Endothelial cell of umbilical vein (primary cell): ENCODE measurements around the gene ASB1.

Source experiments
- EZH2 ChIP-seq: IDR thresholded peaks from 2 replicates; pipeline ENCODE4 v1.6.1; 2012; ENCODE audit warnings: borderline replicate concordance, low read depth, mild to moderate bottlenecking, moderate library complexity, low read length, inconsistent platforms; ENCODE audit not compliant: severe bottlenecking
- FOS ChIP-seq: IDR thresholded peaks from 2 replicates; pipeline ENCODE4 v1.6.1; 2011; ENCODE audit warnings: mild to moderate bottlenecking, low read length, moderate library complexity, borderline replicate concordance; ENCODE audit not compliant: insufficient read depth
- MYC ChIP-seq: IDR thresholded peaks from one replicate; pipeline ENCODE4 v1.6.1; 2011; ENCODE audit warnings: mild to moderate bottlenecking, low read depth, low read length
- POLR2A ChIP-seq: IDR thresholded peaks from 2 replicates; pipeline ENCODE4 v1.6.1; 2012; ENCODE audit warnings: low read depth, mild to moderate bottlenecking, control low read depth, low read length
- POLR2AphosphoS5 ChIP-seq: IDR thresholded peaks from 2 replicates; pipeline ENCODE4 v1.6.1; 2012; ENCODE audit warnings: low read depth, mild to moderate bottlenecking, control low read depth, low read length, moderate library complexity; ENCODE audit not compliant: insufficient read depth
- TF ChIP-seq, protein P1 (sequence below), 2 donors: IDR thresholded peaks; 1 replicate in 1 of 2; 2 replicates in 1 of 2; pipeline ENCODE4 v1.5.1; 2011; ENCODE audit warnings: low read length in 2 of 2, mild to moderate bottlenecking in 2 of 2, moderate library complexity in 2 of 2, control low read depth in 1 of 2, inconsistent platforms in 1 of 2, low read depth in 1 of 2; ENCODE audit not compliant: insufficient read depth in 1 of 2; ENCODE audit errors: extremely low read depth in 1 of 2
- TF ChIP-seq, protein P2 (sequence below): IDR thresholded peaks from 2 replicates; pipeline ENCODE4 v1.6.1; 2011; ENCODE audit not compliant: insufficient read depth, insufficient read length

DNA sequence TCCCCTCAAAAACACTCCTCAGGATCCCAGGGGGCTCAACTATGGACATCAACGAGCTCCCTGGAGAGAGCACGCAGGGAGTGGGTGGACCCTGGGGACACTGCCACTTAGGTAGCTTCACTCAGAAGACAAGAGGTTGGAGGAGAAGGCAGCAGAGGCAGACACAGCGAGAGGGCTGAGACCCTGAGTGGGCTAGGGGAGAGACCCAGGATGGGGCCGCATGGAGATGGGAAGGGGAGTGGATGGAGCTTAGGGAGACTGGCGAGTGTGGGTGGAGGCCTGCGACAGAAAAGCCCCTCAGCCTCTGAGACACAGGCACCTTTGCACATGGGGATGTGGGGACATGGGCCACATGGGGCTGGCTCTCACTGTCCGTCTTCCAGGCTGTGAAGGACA lies 70.9 kb downstream of the ASB1 start:
- TF ChIP-seq EZH2 (no peak), POLR2AphosphoS5 (no peak), POLR2A (no peak), MYC (no peak), FOS (no peak)
- TF ChIP-seq, protein P1, sequence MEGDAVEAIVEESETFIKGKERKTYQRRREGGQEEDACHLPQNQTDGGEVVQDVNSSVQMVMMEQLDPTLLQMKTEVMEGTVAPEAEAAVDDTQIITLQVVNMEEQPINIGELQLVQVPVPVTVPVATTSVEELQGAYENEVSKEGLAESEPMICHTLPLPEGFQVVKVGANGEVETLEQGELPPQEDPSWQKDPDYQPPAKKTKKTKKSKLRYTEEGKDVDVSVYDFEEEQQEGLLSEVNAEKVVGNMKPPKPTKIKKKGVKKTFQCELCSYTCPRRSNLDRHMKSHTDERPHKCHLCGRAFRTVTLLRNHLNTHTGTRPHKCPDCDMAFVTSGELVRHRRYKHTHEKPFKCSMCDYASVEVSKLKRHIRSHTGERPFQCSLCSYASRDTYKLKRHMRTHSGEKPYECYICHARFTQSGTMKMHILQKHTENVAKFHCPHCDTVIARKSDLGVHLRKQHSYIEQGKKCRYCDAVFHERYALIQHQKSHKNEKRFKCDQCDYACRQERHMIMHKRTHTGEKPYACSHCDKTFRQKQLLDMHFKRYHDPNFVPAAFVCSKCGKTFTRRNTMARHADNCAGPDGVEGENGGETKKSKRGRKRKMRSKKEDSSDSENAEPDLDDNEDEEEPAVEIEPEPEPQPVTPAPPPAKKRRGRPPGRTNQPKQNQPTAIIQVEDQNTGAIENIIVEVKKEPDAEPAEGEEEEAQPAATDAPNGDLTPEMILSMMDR (IDR thresholded peaks at IDR 0.05; ENCODE audit: extremely low read depth in 1 of 2, insufficient read depth in 1 of 2, low read depth in 1 of 2, low read length in 2 of 2): no peak
- TF ChIP-seq, protein P2, sequence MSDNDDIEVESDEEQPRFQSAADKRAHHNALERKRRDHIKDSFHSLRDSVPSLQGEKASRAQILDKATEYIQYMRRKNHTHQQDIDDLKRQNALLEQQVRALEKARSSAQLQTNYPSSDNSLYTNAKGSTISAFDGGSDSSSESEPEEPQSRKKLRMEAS: no peak
